ENCODE measurements around the gene RGS11.

The RGS11 gene

DNA sequence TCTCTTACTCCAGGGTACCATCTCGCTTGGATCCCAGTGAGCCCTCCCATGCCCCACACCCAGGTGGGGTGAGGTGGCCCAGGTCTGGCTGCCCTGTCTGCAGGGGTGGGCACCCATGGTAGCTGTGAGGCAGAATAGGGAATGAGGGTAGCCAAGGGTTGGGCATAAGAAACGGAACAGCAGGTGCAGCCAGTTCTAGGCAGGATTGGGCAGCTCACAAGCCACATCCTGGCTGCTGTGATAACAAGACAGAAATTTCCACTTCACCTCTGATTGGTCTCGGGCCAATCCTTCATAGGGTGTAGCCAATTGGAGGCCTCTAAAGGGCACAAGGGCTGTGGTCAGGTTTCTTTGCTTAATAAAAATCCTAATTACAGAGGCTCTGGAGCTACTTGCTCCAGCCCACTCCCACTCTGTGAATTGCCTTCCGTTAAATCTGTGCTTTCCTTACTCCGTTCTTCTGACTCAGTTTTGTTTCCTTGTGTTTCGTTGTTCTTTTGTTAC is 3.2 kb upstream of the RGS11 start:
- TF ChIP-seq, protein P1, sequence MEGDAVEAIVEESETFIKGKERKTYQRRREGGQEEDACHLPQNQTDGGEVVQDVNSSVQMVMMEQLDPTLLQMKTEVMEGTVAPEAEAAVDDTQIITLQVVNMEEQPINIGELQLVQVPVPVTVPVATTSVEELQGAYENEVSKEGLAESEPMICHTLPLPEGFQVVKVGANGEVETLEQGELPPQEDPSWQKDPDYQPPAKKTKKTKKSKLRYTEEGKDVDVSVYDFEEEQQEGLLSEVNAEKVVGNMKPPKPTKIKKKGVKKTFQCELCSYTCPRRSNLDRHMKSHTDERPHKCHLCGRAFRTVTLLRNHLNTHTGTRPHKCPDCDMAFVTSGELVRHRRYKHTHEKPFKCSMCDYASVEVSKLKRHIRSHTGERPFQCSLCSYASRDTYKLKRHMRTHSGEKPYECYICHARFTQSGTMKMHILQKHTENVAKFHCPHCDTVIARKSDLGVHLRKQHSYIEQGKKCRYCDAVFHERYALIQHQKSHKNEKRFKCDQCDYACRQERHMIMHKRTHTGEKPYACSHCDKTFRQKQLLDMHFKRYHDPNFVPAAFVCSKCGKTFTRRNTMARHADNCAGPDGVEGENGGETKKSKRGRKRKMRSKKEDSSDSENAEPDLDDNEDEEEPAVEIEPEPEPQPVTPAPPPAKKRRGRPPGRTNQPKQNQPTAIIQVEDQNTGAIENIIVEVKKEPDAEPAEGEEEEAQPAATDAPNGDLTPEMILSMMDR (IDR thresholded peaks at IDR 0.05; ENCODE audit: extremely low read depth, missing control alignments), result no peak
- DNase-seq (ENCODE audit: low spot score), result no peak

DNA sequence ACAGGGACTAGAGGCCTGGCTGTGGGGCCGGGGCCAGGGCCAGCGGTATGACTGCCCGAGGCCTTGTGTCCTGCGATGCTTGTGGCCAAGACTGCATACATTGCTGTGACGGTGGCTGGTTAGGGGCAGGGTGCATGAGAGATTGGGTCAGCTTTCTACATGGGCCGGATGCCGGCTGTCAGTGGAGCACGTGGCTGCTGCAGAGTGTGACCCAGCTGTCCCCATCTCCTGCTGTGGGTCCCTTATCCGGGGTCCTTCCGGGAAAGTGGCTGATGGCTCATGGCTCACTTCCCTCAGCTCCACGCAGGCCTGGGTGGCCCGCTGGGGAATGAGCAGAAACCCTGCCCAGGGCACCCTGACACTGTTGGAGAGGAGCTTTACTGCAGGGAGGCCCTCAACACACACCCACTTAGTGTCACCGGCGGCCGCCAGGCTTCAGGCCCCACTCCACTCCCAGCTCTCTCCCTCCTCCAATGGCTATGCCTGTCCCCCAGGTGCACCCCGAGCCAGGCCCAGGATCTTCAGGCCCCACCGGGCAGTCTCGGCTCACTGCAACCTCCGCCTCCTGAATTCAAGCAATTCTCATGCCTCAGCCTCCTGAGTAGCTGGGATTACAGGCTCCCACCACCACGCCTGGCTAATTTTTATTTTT is 808 bp upstream of the RGS11 start:
- TF ChIP-seq, protein P1 (IDR thresholded peaks at IDR 0.05; ENCODE audit: extremely low read depth, missing control alignments), result no peak
- no peak for DNase-seq (ENCODE audit: low spot score)

- TF ChIP-seq, protein P1 (IDR thresholded peaks at IDR 0.05; ENCODE audit: extremely low read depth, missing control alignments), result no peak
- DNase-seq (ENCODE audit: low spot score), result no peak
These were observed 603 bp downstream of the RGS11 start for GRCh38 chr16:275041-275641.

DNA sequence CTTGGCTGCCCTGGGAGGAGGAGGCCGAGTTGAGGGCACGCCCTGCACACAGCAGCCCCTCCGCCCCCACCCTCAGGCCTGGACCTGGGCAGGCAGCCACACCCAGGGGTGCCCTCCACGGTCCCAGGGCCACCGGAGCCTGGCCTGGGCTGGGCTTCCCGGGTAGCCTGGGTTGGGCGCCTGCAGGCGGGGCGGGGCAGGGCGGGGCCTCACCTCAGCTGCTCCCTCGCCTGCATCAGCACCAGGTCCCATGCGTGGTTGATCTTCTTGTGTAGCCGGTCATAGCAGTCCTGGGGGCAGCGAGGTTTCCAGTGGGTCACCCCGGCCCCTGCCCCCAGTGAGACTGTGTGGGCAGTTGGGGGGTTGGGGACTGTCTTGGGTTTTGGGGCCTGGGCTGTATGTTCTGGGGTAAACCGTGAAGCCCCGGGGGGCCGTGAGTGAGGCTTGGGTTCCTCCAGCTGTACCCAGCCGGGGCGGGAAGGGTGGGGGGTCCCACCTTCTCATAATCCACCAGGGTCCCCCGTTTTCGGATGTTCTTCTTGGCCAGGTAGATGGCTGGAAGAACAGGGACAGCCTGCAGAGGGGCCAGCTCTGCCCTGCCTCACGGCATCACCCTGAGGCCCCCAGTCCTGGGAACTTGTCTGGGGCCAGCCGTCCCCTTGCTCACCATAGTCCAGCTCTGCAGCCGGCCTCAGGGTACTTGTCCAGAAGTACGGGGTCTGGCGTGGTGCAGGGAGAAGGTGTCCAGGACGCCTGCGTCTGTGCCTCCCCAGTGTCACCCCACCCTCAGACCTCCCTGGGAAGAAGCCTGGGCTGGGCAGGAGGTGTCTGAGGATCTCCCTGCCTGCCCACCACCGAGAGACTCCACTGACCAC is 2.0 kb downstream of the RGS11 start:
- no peak for DNase-seq (ENCODE audit: low spot score)
- TF ChIP-seq, protein P1 (IDR thresholded peaks at IDR 0.05; ENCODE audit: extremely low read depth, missing control alignments), result no peak

DNA sequence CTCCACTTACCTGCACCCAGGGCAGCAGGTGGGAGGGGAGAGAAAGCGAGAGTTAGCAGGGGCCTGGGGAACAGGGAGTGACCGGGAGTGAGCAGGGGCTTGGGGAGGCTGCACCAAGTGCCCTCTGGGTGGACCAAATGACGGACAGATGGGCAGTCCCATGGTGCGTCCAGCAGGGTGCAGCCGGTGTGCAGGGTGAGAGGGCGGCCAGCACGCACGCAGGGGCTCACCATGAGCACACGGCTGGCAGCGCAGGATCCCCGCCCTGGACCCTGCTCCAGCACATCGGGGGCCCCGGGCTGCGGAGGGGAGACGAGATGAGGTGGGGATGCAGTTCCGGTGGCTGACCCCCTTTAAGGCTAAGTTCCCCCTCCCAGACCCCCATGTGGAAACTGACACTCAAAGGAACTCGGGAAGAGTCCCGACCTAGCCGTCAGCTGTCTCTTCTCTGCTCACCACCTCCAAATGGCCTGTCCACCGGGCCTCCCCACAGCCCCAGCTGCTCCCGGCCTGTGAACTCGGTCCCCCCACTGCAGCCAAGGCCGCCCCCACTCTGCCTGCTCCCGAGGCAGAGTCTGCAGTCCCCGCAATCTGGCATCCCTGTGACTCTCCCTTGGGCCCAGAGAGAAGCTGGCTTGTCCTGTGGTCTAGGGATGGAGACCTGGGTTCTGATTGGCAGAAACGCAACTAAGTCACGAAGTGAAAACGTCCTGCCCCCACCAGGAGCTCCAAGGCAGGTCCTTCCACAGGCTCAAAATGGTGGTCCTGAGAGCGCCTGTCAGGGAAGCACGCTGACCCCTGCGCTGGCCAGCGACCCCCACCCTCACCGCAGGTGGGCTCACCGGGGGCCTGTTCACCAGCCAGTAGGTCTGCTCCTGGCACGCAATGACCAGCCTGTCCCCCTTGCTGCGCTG is 2.9 kb downstream of the RGS11 start:
- no peak for DNase-seq (ENCODE audit: low spot score)
- TF ChIP-seq, protein P1 (IDR thresholded peaks at IDR 0.05; ENCODE audit: extremely low read depth, missing control alignments), result no peak

DNA sequence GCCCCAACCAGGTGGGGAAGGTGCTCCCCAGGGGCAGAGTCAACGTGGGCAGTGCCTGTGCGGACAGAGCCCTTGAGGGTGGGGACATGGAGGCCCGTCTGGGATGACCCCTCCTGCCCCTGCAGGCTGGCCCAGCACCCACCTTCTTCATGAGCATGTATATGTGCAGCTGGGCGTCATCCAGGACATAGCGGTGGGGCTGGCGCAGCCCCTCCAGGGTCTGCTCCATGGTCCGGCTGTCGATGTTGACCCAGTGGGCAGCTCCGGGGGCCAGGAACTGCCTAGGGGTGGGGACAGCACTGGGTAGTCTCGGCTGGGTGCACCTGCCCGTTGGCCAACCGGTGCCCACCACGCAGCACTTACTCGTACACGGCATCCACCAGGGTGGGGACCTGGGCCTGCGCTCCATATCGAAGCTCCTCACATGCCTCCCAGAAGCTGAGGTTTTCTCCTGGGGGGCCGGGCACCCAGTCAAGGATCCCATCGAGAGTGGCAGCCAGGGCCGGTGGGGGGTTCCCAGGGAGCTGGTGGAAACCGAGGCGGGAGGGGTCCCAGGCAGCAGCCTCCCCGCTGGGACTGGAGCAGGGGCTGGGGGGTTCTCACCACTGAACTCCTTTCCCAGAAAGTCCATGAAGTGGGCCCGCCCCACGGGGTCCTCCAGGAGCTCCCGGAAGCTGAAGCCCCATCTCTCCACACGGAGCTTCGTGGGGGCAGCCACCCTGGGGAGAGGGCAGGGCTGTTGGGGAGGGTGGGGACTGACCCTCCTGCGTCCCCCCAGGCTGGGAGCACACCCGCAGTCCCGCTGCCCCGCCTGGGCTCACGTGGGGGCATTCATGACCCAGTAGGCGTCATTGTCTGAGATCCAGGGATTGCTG is 5.1 kb downstream of the RGS11 start:
- no peak for DNase-seq (ENCODE audit: low spot score)
- TF ChIP-seq, protein P1 (IDR thresholded peaks at IDR 0.05; ENCODE audit: extremely low read depth, missing control alignments), result no peak

Measured in GM20000 (cell line).